Measurements from ENCODE around the gene ACP3.
"Not testable (repeated sequence)": the region's sequence is repeated elsewhere in the genome, so short reads cannot be mapped to it uniquely, and the experiment has no call there.

ACP3 gene, protein sequence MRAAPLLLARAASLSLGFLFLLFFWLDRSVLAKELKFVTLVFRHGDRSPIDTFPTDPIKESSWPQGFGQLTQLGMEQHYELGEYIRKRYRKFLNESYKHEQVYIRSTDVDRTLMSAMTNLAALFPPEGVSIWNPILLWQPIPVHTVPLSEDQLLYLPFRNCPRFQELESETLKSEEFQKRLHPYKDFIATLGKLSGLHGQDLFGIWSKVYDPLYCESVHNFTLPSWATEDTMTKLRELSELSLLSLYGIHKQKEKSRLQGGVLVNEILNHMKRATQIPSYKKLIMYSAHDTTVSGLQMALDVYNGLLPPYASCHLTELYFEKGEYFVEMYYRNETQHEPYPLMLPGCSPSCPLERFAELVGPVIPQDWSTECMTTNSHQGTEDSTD

DNA sequence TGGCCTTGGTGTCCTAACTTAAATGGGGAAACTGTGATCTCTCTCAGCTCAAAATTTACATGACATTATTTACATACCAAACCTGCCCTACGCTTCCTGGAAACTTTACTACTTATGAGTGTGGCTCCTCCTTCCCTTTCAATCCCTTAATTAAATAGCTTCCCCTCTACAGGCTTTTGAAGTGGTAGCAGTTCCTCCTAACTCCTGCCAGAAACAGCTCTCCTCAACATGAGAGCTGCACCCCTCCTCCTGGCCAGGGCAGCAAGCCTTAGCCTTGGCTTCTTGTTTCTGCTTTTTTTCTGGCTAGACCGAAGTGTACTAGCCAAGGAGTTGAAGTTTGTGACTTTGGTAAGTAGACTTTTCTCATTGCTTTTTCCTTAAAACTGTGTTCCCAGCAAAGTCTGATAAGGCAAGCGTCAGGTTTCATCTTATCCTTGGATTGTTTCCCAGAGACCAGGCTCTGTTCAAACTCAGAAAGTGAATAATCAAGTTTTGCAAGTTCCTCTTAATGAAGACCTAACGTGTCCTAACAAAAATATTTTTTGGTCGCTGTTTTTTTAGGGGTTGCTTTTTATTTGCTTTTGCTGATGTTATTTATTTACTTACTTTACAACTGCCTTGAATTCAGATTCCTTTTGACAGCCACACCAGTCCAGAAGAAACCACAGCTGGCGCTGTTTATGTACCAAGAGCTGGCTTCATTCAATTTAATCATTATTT is at the start of gene ACP3:
ACP3 (plus strand) TSS at position 179 of the 720 bp plus-strand sequence; CDS start at position 229, 50 bp downstream.
- in situ Hi-C loops (cut with MboI; ENCODE audit: low sequenced_read_pairs), result no loop called here

DNA sequence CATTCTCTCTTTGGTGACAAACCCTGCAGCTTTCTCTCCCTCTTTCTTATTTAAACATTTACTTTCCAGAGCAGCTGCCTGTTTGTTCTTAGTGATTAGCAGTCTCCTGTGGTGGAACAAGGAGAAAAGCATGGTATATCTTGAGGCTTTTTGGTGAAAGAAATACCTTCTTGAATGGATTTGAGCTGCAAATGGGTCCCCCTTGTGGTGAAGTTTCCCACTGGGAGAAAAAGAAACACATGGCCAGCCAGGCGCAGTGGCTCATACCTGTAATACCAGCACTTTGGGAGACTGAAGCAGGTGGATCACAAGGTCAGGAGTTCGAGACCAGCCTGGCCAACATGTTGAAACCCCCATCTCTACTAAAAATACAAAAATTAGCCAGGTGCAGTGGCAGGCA is 48.3 kb upstream of the ACP3 start:
- in situ Hi-C loops (cut with MboI; ENCODE audit: low sequenced_read_pairs), result no loop called here

DNA sequence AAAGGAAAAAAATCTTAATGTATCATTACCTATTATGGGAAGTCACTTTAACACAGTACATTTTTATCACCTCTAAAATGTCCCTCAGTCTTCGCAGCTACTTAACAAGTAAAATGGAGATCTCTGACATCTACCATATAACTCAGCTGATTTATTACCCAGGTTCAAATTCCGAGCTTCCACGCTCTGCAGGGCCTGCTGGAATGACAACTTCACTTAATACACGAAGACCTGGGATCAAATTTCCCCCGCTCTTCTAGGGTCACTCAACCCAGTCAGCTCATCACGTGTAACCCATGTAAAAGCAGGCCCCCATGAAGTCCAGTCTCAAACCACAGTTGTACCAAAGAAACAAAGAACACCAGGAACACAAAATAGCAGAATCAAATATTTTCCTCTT is 44.2 kb upstream of the ACP3 start:
- in situ Hi-C loops (cut with MboI; ENCODE audit: low sequenced_read_pairs), result no loop called here

DNA sequence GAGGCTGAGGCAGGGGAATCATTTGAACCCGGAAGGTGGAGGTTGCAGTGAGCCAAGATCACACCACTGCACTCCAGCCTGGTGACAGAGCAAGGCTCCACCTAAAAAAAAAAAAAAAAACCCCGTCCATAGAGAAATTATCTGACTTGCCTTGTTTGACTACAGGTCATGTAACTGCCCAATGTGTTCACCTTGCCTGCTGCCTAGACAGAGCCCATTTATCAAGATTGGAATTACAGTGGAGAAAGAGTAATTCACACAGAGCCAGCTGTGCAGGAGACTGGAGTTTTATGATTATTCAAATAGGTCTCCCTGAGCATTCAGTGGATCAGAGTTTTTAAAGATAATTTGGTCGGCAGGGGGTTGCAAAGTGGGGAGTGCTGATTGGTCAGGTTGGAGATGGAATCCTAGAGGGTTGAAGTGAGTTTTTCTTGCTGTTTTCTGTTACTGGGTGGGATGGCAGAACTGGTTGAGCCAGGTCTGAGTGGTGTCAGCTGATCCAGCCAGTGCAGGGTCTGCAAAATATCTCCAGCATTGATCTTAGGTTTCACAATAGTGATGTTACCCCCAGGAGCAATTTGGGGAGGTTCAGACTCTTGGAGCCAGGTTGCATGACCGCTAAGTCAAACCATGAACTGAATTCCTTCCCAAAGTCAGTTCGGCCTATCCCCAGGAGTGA is 40.8 kb upstream of the ACP3 start:
- in situ Hi-C loops (cut with MboI; ENCODE audit: low sequenced_read_pairs), result no loop called here

DNA sequence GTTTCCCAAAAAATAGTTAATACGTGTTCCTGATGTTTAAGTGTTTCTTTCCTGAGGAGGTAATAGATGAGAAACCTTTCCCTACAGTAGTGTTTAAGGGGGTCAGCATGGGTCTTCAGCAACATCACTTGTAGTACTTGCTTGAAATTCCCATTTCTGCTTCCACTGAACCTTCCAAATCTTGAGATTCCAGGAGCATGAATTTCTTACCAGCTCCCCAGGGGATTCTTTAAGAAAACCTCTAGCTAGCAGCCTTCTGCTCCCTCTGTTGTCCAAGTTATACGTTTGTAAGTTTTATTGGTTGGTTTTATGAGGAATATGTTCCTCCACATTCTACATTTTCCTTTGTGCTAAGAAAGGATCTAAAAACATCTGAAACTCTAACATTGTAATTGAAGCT is 38.2 kb upstream of the ACP3 start:
- in situ Hi-C loops (cut with MboI; ENCODE audit: low sequenced_read_pairs), result no loop called here

DNA sequence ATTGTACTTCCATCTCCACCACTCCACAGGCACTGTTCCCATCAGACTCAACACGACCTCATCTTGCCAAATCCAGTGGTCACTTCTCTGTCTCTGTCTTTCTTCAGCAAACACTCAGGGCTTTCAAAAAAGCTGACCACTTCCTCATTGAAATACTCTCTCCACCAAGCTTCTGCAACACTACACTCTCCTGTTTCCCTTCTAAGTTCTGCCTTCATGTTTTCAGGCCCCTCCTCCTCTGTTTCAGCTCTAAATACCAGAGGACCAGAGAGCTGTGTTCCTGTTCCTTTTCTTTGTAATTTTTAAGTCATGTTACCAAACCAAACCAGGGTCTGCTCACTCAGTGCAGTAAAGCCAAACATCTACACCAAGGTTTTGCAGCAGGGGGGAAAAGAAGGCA is 33.8 kb upstream of the ACP3 start:
- in situ Hi-C loops (cut with MboI; ENCODE audit: low sequenced_read_pairs), result no loop called here

DNA sequence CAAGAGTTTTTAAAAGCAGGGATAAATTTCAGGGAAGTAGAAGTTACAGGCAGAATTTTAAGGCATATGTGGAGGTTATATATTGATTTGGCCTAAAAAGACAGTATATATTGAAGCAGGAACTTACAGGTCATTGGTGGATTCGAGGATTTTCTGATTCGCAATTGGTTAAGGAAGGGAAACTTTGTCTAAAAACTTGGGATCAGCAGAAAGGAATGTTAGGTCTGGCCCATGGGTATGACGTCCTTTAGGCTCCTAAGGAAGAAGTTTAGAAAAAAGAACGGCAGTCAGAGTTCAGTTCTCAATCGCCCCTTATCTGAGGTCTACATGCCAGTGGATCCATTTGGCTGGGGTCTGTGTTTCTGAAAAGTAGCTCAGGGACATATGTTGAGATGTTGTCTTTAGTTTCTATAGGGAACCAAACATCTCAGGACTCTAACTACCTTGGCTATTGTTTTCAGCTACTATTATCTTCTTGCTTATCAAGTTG is 33.2 kb upstream of the ACP3 start:
- in situ Hi-C loops (cut with MboI; ENCODE audit: low sequenced_read_pairs), result no loop called here

DNA sequence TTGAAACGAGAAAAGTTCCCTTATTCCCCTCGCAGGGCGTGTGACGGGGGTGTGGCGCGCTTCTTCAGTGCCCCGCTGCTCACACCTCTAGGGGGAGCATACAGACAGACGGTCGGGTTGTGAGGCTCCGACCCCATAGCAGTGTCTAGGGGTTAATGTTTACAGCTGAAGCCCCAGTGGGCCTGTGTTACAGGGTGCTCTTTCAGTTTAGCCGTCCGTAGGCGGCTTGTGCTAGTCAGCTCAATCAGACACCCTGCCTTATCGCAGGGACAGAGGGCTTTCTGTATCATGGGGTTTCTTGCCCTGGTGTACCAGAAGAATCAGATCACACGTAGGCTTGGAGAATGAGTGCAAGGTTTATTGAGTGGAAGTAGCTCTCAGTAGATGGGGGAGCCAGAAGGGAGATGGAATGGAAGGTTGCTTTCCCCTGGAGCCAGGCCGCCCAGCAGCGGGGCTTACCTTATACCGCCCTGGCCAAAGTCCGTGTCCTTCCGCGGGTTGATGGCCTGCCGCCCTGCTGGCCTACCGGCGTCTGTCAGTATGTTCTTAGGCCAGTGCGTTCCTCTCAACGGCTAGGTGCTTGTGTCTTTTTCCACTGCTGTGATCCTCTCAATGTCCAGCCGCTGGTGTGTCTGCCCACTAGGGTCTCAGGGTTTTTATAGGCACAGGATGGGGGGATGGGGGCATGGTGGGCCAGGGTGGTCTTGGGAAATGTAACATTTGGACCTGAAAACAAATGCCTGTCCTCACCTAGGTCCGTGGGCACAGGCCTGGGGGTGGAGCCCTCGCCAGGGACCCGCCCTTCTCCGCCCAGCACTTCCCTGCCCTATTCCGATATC is 32.2 kb upstream of the ACP3 start:
- in situ Hi-C loops (cut with MboI; ENCODE audit: low sequenced_read_pairs), result no loop called here

DNA sequence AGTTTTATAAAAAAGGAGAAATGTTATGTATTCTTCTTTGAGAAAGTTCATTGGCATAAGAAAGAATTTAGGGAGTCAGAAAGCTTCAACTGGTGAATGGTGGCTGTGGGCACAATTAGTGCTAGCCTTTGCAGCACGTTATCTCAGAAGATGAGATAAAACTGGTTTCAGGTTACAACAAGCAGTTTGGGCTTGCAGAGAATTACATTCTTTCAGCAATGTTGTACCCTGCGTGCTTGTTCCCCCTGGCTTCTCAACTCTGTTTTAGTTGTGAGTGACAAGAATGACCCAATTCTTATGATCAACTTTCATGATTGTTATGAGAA is 31.6 kb upstream of the ACP3 start:
- in situ Hi-C loops (cut with MboI; ENCODE audit: low sequenced_read_pairs), result no loop called here

DNA sequence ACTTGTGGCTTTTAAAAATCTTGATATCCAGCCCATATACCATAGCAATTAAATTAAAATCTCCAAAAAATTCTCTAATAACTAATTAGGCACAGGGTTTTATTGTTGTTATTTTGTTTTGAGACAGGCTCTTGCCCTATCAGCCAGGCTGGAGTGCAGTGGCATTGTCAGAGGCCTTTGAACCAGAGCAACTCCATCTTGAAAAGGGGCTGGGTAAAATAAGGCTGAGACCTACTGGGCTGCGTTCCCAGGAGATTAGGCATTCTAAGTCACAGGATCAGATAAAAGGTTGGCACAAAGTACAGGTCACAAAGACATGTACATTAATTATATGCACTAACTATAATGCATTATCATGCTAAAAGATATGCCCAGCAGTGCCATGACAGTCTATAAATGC is 31.2 kb upstream of the ACP3 start:
- in situ Hi-C loops (cut with MboI; ENCODE audit: low sequenced_read_pairs), result no loop called here

DNA sequence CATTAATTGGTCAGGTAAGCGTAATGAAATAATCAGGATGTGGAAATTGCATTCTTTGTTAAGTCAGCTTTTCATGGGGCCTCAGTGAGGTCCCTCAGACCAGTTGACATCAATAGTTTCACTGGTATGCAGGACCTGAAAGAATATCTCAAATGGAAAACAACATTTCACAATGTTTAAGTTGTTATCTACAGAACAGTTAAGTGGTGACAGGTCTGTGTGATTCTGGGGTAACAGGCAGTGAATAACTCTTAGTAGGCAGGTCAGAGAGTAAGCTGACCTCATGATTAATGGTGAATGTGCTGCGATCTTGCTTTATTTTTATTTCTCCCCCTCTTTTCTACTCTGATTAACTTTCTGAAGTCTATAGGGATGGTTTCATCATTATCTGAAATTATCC is 28.9 kb upstream of the ACP3 start:
- in situ Hi-C loops (cut with MboI; ENCODE audit: low sequenced_read_pairs), result no loop called here

DNA sequence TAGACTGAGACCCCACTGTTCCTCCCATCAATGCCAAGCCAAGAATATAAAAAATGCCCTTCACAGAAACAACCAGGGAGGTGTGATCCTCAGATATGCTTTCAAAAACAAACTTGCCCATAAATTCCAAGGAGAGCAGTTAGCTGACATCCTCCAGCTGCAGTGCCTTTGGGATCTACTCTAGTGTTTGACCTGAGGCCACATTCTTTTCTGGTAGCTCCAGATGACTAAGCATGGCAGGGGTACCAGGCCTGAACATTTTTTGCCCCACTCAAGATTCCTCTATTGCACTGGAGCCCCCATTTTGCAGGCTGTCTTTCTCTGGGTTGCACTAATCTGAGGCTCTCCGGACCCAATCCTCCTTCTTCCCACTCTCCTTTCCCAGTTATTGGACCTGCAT is 27.9 kb upstream of the ACP3 start:
- in situ Hi-C loops (cut with MboI; ENCODE audit: low sequenced_read_pairs), result no loop called here

DNA sequence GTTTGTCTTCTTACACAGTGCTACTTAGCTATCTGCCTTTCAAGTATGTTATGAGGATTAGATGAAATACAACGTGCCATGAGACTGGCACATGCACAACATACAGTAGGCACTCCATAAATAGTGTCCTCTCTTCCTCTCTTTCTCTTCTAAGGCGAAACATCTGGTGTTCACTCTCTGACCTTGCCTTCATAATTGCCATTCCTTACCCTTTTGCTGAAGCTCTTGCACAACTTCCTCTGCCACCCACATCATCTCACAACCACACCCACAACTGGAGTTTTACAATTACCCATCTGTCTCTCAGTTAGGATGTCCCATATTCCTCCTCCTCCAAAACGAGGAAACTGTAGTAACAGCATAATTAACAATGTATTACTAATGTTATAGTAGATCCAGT is 26.4 kb upstream of the ACP3 start:
- in situ Hi-C loops (cut with MboI; ENCODE audit: low sequenced_read_pairs), result no loop called here

DNA sequence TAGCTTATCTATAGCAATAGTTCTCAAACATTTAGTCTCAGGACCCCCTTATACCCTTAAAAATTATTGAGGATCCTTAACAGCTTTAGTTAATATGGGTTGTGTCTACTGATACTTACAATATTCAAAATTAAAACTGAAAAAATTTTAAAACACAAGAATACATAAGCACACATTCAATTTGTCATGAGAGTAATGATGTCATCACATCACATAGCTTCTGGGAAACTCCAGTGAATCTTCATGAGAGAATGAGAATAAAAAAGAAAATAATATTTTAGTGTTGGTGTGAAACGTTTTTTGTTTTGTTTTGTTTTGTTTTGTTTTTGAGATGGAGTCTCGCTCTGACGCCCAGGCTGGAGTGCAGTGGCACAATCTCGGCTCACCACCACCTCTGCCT is 25.2 kb upstream of the ACP3 start:
- in situ Hi-C loops (cut with MboI; ENCODE audit: low sequenced_read_pairs), result no loop called here

DNA sequence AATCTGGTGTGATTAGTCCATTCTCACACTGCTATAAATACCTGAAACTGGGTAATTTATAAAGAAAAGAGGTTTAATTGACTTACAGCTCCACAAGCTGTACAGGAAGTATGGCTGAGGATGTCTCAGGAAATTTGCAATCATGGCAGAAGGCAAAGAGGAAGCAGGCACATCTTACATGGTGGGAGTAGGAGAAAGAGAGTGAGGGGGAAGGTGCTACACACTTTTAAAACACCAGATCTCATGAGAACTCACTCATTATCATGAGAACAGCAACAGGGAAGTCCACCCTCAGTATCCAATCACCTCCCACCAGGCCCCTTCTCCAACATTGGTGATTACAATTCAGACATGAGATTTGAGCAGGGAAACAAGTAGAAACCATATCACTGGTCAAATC is 24.0 kb upstream of the ACP3 start:
- in situ Hi-C loops (cut with MboI; ENCODE audit: low sequenced_read_pairs), result no loop called here

DNA sequence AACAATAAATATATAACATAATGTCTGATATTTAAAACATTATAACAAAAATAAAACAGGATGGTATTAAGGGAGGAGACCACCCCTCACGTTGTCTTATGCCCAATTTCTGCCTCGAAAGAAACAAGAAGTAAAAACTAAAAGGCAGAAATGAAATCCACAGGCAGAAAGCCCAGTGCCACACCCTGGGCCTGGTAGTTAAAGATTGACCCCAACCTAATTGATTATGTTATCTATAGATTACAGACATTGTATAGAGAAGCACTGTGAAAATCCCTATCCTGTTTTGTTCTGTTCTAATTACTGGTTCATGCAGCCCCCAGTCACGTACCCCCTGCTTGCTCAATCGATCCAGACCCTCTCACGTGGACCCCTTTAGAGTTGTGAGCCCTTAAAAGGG is 22.3 kb upstream of the ACP3 start:
- in situ Hi-C loops (cut with MboI; ENCODE audit: low sequenced_read_pairs), result no loop called here

DNA sequence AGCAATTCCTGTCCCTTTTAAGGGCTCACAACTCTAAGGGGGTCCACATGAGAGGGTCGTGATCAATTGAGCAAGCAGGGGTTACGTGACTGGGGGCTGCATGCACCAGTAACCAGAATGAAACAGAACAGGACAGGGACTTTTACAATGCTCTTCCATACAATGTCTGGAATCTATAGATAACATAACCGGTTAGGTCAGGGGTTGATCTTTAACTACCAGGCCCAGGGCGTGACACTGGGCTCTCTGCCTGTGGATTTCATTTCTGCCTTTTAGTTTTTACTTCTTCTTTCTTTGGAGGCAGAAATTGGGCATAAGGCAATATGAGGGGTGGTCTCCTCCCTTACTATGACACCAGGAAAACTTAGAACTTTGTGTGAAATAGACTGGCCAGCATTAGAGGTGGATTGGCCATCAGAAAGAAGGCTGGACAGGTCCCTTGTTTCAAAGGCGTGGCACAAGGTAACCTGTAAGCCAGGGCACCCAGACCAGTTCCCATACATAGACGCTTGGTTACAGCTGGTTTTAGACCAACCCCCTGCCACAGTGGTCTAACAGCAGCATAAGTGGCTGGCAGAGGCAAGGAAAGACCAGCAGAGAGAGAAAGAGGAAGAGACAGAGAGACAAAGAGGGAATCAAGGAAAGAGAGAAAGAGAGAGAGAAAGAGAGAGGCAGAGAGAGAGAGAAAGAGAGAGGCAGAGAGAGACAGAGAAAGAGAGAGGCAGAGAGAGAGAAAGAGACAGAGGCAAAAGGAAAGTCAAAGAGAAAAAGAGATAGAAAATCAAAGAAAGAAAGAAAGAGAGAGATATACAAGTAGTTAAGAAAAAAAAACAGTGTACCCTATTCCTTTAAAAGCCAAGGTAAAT is 13.6 kb upstream of the ACP3 start:
- in situ Hi-C loops (cut with MboI; ENCODE audit: low sequenced_read_pairs), result not testable (repeated sequence)

DNA sequence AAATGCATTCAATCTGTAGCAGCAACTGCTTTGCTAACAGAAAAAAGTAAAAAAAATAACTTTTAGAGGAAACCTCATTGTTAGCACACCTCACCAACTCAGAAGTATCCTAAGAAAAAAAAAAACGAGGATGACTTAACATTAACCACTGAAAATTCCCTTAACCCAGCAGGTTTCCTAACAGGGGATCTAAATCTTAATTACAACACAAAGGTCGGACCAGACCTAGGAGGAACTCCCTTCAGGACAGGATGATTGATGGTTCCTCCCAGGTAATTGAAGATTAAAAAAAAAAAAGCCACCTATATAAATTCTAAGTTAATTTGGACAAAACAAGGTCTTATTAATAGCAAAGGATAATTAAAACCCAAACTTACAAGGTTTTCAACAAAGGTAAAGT is 12.9 kb upstream of the ACP3 start:
- in situ Hi-C loops (cut with MboI; ENCODE audit: low sequenced_read_pairs), result not testable (repeated sequence)

DNA sequence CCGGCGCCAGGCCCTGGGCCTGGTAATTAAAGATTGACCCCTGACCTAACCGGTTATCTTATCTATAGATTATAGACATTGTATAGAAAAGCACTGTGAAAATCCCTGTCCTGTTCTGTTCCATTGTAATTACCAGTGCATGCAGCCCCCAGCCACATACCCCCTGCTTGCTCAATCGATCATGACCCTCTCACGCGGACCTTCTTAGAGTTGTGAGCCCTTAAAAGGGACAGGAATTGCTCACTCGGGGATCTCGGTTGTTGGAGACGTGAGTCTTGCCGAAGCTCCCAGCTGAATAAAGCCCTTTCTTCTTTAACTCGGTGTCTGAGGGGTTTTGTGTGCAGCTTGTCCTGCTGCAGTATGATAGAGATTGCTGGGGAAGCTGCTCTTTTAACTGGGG is 7.2 kb upstream of the ACP3 start:
- in situ Hi-C loops (cut with MboI; ENCODE audit: low sequenced_read_pairs), result not testable (repeated sequence)

DNA sequence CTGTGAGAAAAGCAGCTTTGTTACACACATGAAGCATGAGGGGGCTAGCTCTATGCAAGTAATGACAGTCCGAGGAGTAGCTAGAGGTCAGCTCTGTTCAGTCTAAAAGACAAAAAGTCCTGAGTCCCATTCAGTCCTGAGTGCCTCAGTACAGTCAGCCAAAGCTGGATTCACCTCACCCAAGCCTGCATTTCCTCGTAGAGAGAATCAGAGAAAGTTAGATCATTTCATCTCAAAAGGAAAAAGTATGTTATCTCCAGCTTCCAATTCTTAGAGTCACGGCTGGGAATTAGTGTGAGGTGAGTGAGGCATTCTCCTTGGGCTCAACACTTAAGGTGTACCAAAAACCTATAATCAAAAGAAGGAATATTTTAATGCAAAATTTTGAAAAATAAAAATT is 5.9 kb upstream of the ACP3 start:
- in situ Hi-C loops (cut with MboI; ENCODE audit: low sequenced_read_pairs), result no loop called here

Data from HL-60/S4 treated with retinoic acid at 250 ng/mL for 4 days and 3 days (cell line).